OCI-LY3 (cell line): Measurements from ENCODE around the gene FAM3C.
A peak's percentile ranks its signal among the peaks of the same experiment; 100 is the strongest.

Experiments
- CTCF ChIP-seq: fragments of 200-600, 300-600 bp; sonication (generic); IDR thresholded peaks from 2 replicates; pipeline ENCODE4 v1.5.1; 2014; ENCODE audit warnings: antibody characterized with exemption, low read length, low read depth
- EZH2phosphoT487 ChIP-seq: fragments of 200-600 bp; shearing (Covaris generic); IDR thresholded peaks from 2 replicates; pipeline ENCODE4 v1.6.1; 2018; ENCODE audit warnings: antibody characterized with exemption, mixed run types, low read depth

GRCh38 chr7:121337398-121337797, 58.7 kb downstream of the FAM3C start:
- TF ChIP-seq CTCF (peak; percentile 64), EZH2phosphoT487 (no peak)
